Right atrium auricular region (tissue), 2 donors: ENCODE results near the gene RAP1A. TPM values are rescaled to one million over a fixed set of nuclear protein-coding genes. Genes with fewer than 3 reads are reported as not detected.

ENCODE experiments used
- DNase-seq: peaks from one replicate; pipeline ENCODE4 v3.0.0-alpha.2; 2019; ENCODE audit warnings: low spot score
- H3K27ac ChIP-seq, 2 donors: fragments of 200-600 bp; sonication (generic); 1 replicate in 1 of 2; 2 replicates in 1 of 2; pipeline ENCODE4 v1.5.1; 2016 to 2019
- H3K27me3 ChIP-seq, 2 donors: fragments of 200-600 bp; sonication (generic); one replicate each; pipeline versions ENCODE4 v1.5.1 to v1.6.0; 2017 to 2019
- H3K36me3 ChIP-seq: fragments of 200-600 bp; sonication (generic); one replicate; pipeline ENCODE4 v1.5.1; 2016
- H3K4me1 ChIP-seq, 2 donors: fragments of 200-600 bp; sonication (generic); one replicate each; pipeline versions ENCODE4 v1.5.1 to v1.6.0; 2017 to 2019
- H3K4me3 ChIP-seq, 2 donors: fragments of 200-600 bp; sonication (generic); 1 replicate in 1 of 2; 2 replicates in 1 of 2; pipeline ENCODE4 v1.5.1; 2017 to 2019; ENCODE audit warnings: mild to moderate bottlenecking in 1 of 2, moderate library complexity in 1 of 2
- H3K9me3 ChIP-seq, 2 donors: fragments of 200-600 bp; sonication (generic); one replicate each; pipeline ENCODE4 v1.5.1; 2019
- total RNA-seq, 2 donors: library from RNA; depleted of rRNA; stranded (reverse); fragments of >200 nt; gene quantifications; one replicate each; pipeline ENCODE4 v1.1.0, GENCODE V29; 2016
- TF ChIP-seq, protein P1 (sequence below), 2 donors: fragments of 200-600 bp; sonication (generic); IDR thresholded peaks; one replicate each; pipeline ENCODE4 v1.5.1; 2019; ENCODE audit warnings: antibody characterized with exemption in 2 of 2

The RAP1A gene
- total RNA-seq, 2 donors from 2014 or later = 62.1 to 72.8 TPM

DNA sequence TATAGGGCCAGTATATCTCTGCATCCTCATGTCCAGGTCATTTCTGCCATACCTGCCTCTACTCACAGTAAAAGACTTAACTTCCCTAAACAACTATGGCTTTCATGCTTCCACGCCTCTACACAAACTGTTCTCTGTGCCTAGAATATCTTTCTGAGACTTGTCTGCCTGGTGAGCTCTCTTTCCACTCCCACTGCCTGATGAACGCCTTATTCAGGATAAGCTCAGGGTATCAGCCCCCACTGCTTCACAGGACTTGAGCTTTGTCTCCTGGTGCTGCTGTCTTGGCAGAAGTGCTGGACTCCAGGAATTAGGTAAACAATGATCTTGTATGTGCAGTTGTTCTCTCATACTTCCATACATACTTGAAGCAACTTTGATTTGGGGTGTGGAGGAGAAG, 131.3 kb downstream of the RAP1A start:
- Histone ChIP-seq H3K4me1 (peaks cover 0 to 23% of the 10 kb centered on the region in 2 donors), H3K9me3 (no peaks in the 10 kb centered on the region), H3K27me3 (no peaks in the 10 kb centered on the region), H3K4me3 (no peak overlapping the region), H3K36me3 (no peaks in the 10 kb centered on the region), H3K27ac (no peak overlapping the region)
- no peak for DNase-seq
- TF ChIP-seq, protein P1, sequence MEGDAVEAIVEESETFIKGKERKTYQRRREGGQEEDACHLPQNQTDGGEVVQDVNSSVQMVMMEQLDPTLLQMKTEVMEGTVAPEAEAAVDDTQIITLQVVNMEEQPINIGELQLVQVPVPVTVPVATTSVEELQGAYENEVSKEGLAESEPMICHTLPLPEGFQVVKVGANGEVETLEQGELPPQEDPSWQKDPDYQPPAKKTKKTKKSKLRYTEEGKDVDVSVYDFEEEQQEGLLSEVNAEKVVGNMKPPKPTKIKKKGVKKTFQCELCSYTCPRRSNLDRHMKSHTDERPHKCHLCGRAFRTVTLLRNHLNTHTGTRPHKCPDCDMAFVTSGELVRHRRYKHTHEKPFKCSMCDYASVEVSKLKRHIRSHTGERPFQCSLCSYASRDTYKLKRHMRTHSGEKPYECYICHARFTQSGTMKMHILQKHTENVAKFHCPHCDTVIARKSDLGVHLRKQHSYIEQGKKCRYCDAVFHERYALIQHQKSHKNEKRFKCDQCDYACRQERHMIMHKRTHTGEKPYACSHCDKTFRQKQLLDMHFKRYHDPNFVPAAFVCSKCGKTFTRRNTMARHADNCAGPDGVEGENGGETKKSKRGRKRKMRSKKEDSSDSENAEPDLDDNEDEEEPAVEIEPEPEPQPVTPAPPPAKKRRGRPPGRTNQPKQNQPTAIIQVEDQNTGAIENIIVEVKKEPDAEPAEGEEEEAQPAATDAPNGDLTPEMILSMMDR (IDR thresholded peaks at IDR 0.05) = no peak

DNA sequence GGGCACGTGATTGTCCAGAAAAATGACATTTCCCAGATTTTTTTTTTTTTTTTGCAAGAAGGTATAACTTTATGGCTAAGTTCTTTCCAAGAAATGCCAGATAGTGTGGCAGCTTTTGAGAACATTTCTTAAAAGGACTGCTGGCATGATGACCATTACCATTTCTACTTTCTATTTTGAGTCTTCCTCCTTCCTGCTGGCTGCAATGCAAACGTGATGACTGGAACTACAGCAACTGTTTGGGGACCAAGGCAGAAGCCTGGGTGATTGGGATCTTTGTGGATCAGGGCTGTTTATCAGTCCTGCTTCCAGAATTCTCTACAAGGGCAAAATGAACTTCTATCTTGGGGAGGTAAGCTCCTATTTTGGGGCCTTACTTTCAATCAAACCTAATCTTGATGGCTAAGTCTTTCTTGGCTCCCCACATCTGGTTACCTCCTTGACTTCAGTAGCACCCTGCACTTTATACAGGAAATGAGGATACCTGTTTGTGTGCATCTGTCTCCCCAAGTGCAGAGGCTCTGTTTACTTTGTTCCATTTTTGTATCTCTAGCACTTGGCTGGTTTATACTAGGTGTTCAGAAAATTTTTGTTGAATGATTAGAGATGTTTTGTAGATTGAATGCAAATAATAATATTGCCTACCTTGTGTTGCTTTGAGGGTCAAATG, 132.5 kb downstream of the RAP1A start:
- no peak for DNase-seq
- H3K4me3 ChIP-seq = no peak overlapping the region
- H3K27ac ChIP-seq = no peak overlapping the region
- no peaks in the 10 kb centered on the region for H3K36me3 ChIP-seq
- no peaks in the 10 kb centered on the region for H3K27me3 ChIP-seq
- H3K9me3 ChIP-seq = no peaks in the 10 kb centered on the region
- H3K4me1 ChIP-seq = peaks cover 0 to 21% of the 10 kb centered on the region in 2 donors
- TF ChIP-seq, protein P1 (IDR thresholded peaks at IDR 0.05) = no peak

DNA sequence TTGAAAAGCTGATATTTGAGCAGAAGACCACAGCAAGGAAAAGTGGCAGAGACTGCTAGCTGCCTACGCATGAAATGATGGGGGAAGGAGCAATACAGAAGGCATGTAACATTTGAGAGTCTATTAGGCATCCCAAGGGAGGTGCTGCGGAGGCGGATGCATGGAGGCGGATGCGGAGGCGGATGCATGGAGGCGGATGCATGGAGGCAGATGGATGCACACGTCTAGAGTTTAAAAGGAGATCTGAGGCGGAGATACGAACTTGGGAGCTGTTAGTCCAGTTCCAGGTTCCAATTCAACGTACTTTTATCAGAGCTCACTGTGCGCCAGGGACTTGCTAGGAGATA, 135.4 kb downstream of the RAP1A start:
- DNase-seq = no peak

DNA sequence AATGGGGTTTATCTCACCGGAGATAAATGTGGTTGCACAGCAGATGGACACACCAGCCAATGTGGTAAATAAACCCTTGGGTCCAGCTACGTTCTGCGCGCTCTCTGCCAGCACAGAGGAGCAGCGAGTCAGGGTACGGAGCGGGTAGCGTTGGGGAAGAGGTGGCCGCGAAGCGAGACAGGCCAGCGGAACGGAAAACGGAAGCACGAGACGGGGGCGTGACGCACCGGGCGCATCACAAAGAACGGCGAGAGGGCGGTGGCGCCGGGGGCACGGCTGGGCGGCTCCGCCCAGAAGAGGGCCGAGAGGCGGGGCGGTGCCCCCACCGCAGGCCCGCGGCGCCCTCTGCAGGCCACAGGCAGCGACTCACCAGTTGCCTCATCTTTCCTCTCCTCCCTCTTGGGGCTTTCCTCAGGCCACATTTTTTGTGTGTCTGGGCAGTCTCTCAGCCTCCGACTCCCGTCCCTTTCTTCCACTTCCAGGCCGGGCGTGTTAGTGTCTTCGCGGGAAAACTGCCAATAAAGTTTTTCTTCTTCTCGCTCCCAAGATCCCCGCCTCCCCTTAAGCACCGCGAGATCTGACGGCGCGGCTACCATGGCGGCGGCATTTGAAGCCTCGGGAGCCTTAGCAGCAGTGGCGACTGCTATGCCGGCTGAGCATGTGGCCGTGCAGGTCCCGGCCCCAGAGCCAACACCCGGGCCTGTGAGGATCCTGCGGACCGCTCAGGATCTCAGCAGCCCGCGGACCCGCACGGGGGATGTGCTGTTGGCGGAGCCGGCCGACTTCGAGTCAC, 135.9 kb downstream of the RAP1A start, which contains the start of gene DDX20:
DDX20 (plus strand) TSS at position 571 of the 793 bp plus-strand sequence; CDS start at position 595, 24 bp downstream.
- Histone ChIP-seq H3K4me1 (peaks cover 0 to 23% of the 10 kb centered on the region in 2 donors), H3K4me3 (peak within 1 kb of the TSS; percentile 62 to 84), H3K9me3 (no peaks in the 10 kb centered on the region), H3K27ac (peak within 1 kb of the TSS; percentile 95 to 96), H3K36me3 (peaks cover 7% of the 10 kb centered on the region), H3K27me3 (no peaks in the 10 kb centered on the region)
- TF ChIP-seq, protein P1 (IDR thresholded peaks at IDR 0.05) = peak; percentile 87 to 95
- DNase-seq = peak; percentile 92

More for the DNA sequence above, 135.4 kb downstream of the RAP1A start:
- Histone ChIP-seq H3K27me3 (no peaks in the 10 kb centered on the region), H3K9me3 (no peaks in the 10 kb centered on the region), H3K36me3 (peaks cover 2% of the 10 kb centered on the region), H3K4me3 (peak overlapping the region; percentile 62 to 84), H3K4me1 (peaks cover 0 to 23% of the 10 kb centered on the region in 2 donors), H3K27ac (peak overlapping the region; percentile 95 to 96)
- TF ChIP-seq, protein P1 (IDR thresholded peaks at IDR 0.05) = no peak

DNA sequence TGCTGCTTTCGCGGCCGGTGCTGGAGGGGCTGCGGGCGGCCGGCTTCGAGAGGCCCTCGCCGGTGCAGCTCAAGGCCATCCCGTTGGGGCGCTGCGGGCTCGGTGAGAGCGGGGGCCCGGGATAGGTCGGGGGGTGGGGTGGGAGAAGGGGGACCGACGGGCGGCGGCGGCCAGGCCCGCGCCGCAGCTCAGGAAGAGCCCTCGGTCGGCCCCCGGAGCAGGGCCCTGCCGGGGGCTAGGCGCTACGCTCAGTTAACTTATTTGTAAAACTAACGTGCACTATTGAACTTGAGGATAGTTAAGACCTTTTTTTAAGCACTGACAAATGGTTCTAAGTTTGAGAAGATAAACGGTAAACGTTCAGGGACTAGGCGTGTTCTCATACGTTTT, 136.5 kb downstream of the RAP1A start:
- Histone ChIP-seq H3K4me3 (peak overlapping the region; percentile 62 to 84), H3K9me3 (no peaks in the 10 kb centered on the region), H3K27ac (peak overlapping the region; percentile 95 to 96), H3K36me3 (peaks cover 13% of the 10 kb centered on the region), H3K4me1 (peaks cover 0 to 23% of the 10 kb centered on the region in 2 donors), H3K27me3 (no peaks in the 10 kb centered on the region)
- no peak for DNase-seq
- TF ChIP-seq, protein P1 (IDR thresholded peaks at IDR 0.05) = no peak
